ENCODE data around the gene CCNY. TPM values are rescaled to one million over a fixed set of nuclear protein-coding genes. Genes with fewer than 3 reads are reported as not detected.
A peak's percentile ranks its signal among the peaks of the same experiment; 100 is the strongest.
"Not testable (repeated sequence)": the region's sequence is repeated elsewhere in the genome, so short reads cannot be mapped to it uniquely, and the experiment has no call there.

Gene CCNY
- total RNA-seq, 1 donor from 2014 or later = 99.7 TPM

- no peak for DNase-seq (ENCODE audit: low read depth)
Measured at GRCh38 chr10:35507519-35508109, 171.3 kb downstream of the CCNY start.

GRCh38 chr10:35508647-35509046 is 172.3 kb downstream of the CCNY start:
- no peak for DNase-seq (ENCODE audit: low read depth)

- DNase-seq (ENCODE audit: low read depth) = peak; percentile 60
Measured at GRCh38 chr10:35510891-35511290, 174.6 kb downstream of the CCNY start.

- DNase-seq (ENCODE audit: low read depth) = no peak
Measured at GRCh38 chr10:35511647-35512046, 175.3 kb downstream of the CCNY start.

- DNase-seq (ENCODE audit: low read depth) = no peak
Measured at GRCh38 chr10:35516102-35516670, 179.9 kb downstream of the CCNY start.

- no peak for DNase-seq (ENCODE audit: low read depth)
Measured at GRCh38 chr10:35517431-35518181, 181.3 kb downstream of the CCNY start.

GRCh38 chr10:35518187-35518586 is 181.9 kb downstream of the CCNY start:
- not testable (repeated sequence) for DNase-seq (ENCODE audit: low read depth)

- DNase-seq (ENCODE audit: low read depth) = no peak
Measured at GRCh38 chr10:35520996-35521395, 184.7 kb downstream of the CCNY start.

GRCh38 chr10:35523670-35524225 is 187.4 kb downstream of the CCNY start:
- no peak for DNase-seq (ENCODE audit: low read depth)

GRCh38 chr10:35526746-35527145 is 190.4 kb downstream of the CCNY start:
- no peak for DNase-seq (ENCODE audit: low read depth)

GRCh38 chr10:35532141-35532540 is 195.8 kb downstream of the CCNY start:
- no peak for DNase-seq (ENCODE audit: low read depth)

- no peak for DNase-seq (ENCODE audit: low read depth)
Measured at GRCh38 chr10:35533565-35533964, 197.3 kb downstream of the CCNY start.

- no peak for DNase-seq (ENCODE audit: low read depth)
Measured at GRCh38 chr10:35535136-35535535, 198.8 kb downstream of the CCNY start.

GRCh38 chr10:35536789-35537188 is 200.5 kb downstream of the CCNY start:
- no peak for DNase-seq (ENCODE audit: low read depth)

- not testable (repeated sequence) for DNase-seq (ENCODE audit: low read depth)
Measured at GRCh38 chr10:35537925-35538324, 201.6 kb downstream of the CCNY start.

- DNase-seq (ENCODE audit: low read depth) = no peak
Measured at GRCh38 chr10:35540296-35541164, 204.2 kb downstream of the CCNY start.

GRCh38 chr10:35541720-35542119 is 205.4 kb downstream of the CCNY start:
- DNase-seq (ENCODE audit: low read depth) = no peak

GRCh38 chr10:35542303-35542702 is 206.0 kb downstream of the CCNY start:
- no peak for DNase-seq (ENCODE audit: low read depth)

- no peak for DNase-seq (ENCODE audit: low read depth)
Measured at GRCh38 chr10:35545079-35545657, 208.9 kb downstream of the CCNY start.

- DNase-seq (ENCODE audit: low read depth) = peak; percentile 61
Measured at GRCh38 chr10:35545878-35546590, 209.7 kb downstream of the CCNY start.
